Loucy (cell line): Measurements from ENCODE around the gene NOCT.
"Not testable (repeated sequence)": the region's sequence is repeated elsewhere in the genome, so short reads cannot be mapped to it uniquely, and the experiment has no call there.

ENCODE experiments used
- EZH2phosphoT487 ChIP-seq: fragments of 200-600 bp; IDR thresholded peaks from 2 replicates; pipeline ENCODE4 v1.6.1; 2018; ENCODE audit warnings: antibody characterized with exemption, mild to moderate bottlenecking, moderate library complexity, borderline replicate concordance
- TF ChIP-seq, protein P1 (sequence below): fragments of 200-600 bp; sonication (generic); conservative IDR thresholded peaks from 2 replicates; pipeline ENCODE4 v1.5.1; 2014; ENCODE audit warnings: mild to moderate bottlenecking, antibody characterized with exemption, low read length

GRCh38 chr4:139003668-139004067 is 11.9 kb upstream of the NOCT start:
- TF ChIP-seq, protein P1, sequence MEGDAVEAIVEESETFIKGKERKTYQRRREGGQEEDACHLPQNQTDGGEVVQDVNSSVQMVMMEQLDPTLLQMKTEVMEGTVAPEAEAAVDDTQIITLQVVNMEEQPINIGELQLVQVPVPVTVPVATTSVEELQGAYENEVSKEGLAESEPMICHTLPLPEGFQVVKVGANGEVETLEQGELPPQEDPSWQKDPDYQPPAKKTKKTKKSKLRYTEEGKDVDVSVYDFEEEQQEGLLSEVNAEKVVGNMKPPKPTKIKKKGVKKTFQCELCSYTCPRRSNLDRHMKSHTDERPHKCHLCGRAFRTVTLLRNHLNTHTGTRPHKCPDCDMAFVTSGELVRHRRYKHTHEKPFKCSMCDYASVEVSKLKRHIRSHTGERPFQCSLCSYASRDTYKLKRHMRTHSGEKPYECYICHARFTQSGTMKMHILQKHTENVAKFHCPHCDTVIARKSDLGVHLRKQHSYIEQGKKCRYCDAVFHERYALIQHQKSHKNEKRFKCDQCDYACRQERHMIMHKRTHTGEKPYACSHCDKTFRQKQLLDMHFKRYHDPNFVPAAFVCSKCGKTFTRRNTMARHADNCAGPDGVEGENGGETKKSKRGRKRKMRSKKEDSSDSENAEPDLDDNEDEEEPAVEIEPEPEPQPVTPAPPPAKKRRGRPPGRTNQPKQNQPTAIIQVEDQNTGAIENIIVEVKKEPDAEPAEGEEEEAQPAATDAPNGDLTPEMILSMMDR: not testable (repeated sequence)
- not testable (repeated sequence) for TF ChIP-seq EZH2phosphoT487
